ENCODE measurements around the gene PSAPL1.

GRCh38 chr4:7430368-7430964 lies 4.3 kb downstream of the PSAPL1 start:
- TF ChIP-seq CTCF (IDR thresholded peaks at IDR 0.05) (no peak), POLR2A (IDR thresholded peaks at IDR 0.05) (no peak), POLR2AphosphoS5 (IDR thresholded peaks at IDR 0.05) (no peak)
